Lung microvascular endothelial cell (primary cell): ENCODE measurements around the gene C3orf49. TPM values are rescaled to one million over a fixed set of nuclear protein-coding genes. Genes with fewer than 3 reads are reported as not detected.

Experiments
- DNase-seq, 2 donors: peaks; one replicate each; pipeline versions ENCODE4 v3.0.0 to v3.0.0-alpha.2; 2010; ENCODE audit warnings: low read depth in 2 of 2
- total RNA-seq: library from RNA; depleted of rRNA; stranded (reverse); fragments of >200 nt; gene quantifications from 2 replicates; pipeline ENCODE4 v1.2.1, GENCODE V29; 2014

The C3orf49 gene
- total RNA-seq, 1 donor from 2014 or later = not detected

GRCh38 chr3:63849175-63849574 is 30.1 kb downstream of the C3orf49 start:
- no peak for DNase-seq

GRCh38 chr3:63851287-63851686 is 32.2 kb downstream of the C3orf49 start:
- no peak for DNase-seq

- DNase-seq = no peak
These were observed 34.0 kb downstream of the C3orf49 start for GRCh38 chr3:63853106-63853505.

- no peak for DNase-seq
These were observed 36.3 kb downstream of the C3orf49 start for GRCh38 chr3:63855333-63855940.

- DNase-seq = peak in 1 of 2 donors; percentile 24
These were observed 38.2 kb downstream of the C3orf49 start for GRCh38 chr3:63857311-63857710.

GRCh38 chr3:63860776-63861175 is 41.7 kb downstream of the C3orf49 start:
- DNase-seq = no peak

GRCh38 chr3:63861306-63861705 is 42.2 kb downstream of the C3orf49 start:
- DNase-seq = no peak

- no peak for DNase-seq
These were observed 43.7 kb downstream of the C3orf49 start for GRCh38 chr3:63862804-63863149.

- peak; percentile 63 to 64 for DNase-seq
These were observed 44.3 kb downstream of the C3orf49 start, which contains the start of the genes ATXN7 and THOC7 for GRCh38 chr3:63863150-63864007. ATXN7 (plus strand) TSS chr3:63863867; CDS start chr3:63912599, 48,732 bp downstream. THOC7 (minus strand) TSS chr3:63863805; CDS start chr3:63863790, 15 bp downstream.

GRCh38 chr3:63864008-63864964 is 45.2 kb downstream of the C3orf49 start:
- DNase-seq = peak; percentile 22 to 37

- peak in 1 of 2 donors; percentile 9 for DNase-seq
These were observed 45.8 kb downstream of the C3orf49 start for GRCh38 chr3:63864965-63865327.

GRCh38 chr3:63867225-63867624 is 48.1 kb downstream of the C3orf49 start:
- DNase-seq = no peak

- no peak for DNase-seq
These were observed 51.0 kb downstream of the C3orf49 start for GRCh38 chr3:63869940-63870614.

- peak; percentile 12 to 41 for DNase-seq
These were observed 51.5 kb downstream of the C3orf49 start for GRCh38 chr3:63870615-63871005.

- DNase-seq = peak in 1 of 2 donors; percentile 21
These were observed 53.2 kb downstream of the C3orf49 start for GRCh38 chr3:63872135-63872924.

GRCh38 chr3:63874769-63875168 is 55.7 kb downstream of the C3orf49 start:
- no peak for DNase-seq

GRCh38 chr3:63875510-63875909 is 56.4 kb downstream of the C3orf49 start:
- no peak for DNase-seq

- DNase-seq = no peak
These were observed 57.2 kb downstream of the C3orf49 start for GRCh38 chr3:63876260-63876659.

GRCh38 chr3:63877737-63878393 is 58.8 kb downstream of the C3orf49 start:
- peak in 1 of 2 donors; percentile 8 for DNase-seq
